ENCODE data around the gene PADI2.

Gene PADI2

GRCh38 chr1:17136936-17137335, 17.7 kb upstream of the PADI2 start:
- Histone ChIP-seq H3K27ac (ENCODE audit: low read length) (no peak overlapping the region), H3K4me3 (ENCODE audit: low read length) (no peak overlapping the region), H3K27me3 (ENCODE audit: control insufficient read depth, insufficient read depth, low read length) (no peaks in the 10 kb centered on the region), H3K36me3 (ENCODE audit: control insufficient read depth, low read depth, low read length) (no peaks in the 10 kb centered on the region), H3K9me3 (ENCODE audit: control insufficient read depth, low read depth, low read length) (no peaks in the 10 kb centered on the region), H3K9ac (ENCODE audit: low read length) (no peak overlapping the region), H3K4me1 (ENCODE audit: control insufficient read depth, low read depth, low read length) (no peaks in the 10 kb centered on the region)

GRCh38 chr1:17136145-17136544, 16.9 kb upstream of the PADI2 start:
- no peaks in the 10 kb centered on the region for H3K27me3 ChIP-seq (ENCODE audit: control insufficient read depth, insufficient read depth, low read length)
- H3K27ac ChIP-seq (ENCODE audit: low read length): no peak overlapping the region
- H3K4me3 ChIP-seq (ENCODE audit: low read length): no peak overlapping the region
- no peaks in the 10 kb centered on the region for H3K36me3 ChIP-seq (ENCODE audit: control insufficient read depth, low read depth, low read length)
- no peaks in the 10 kb centered on the region for H3K9me3 ChIP-seq (ENCODE audit: control insufficient read depth, low read depth, low read length)
- no peaks in the 10 kb centered on the region for H3K4me1 ChIP-seq (ENCODE audit: control insufficient read depth, low read depth, low read length)
- H3K9ac ChIP-seq (ENCODE audit: low read length): no peak overlapping the region

GRCh38 chr1:17135530-17135929, 16.3 kb upstream of the PADI2 start:
- no peak overlapping the region for H3K27ac ChIP-seq (ENCODE audit: low read length)
- H3K4me3 ChIP-seq (ENCODE audit: low read length): no peak overlapping the region

GRCh38 chr1:17134724-17135123, 15.5 kb upstream of the PADI2 start:
- H3K9me3 ChIP-seq (ENCODE audit: control insufficient read depth, low read depth, low read length): no peaks in the 10 kb centered on the region
- no peaks in the 10 kb centered on the region for H3K27me3 ChIP-seq (ENCODE audit: control insufficient read depth, insufficient read depth, low read length)
- no peak overlapping the region for H3K27ac ChIP-seq (ENCODE audit: low read length)
- no peaks in the 10 kb centered on the region for H3K36me3 ChIP-seq (ENCODE audit: control insufficient read depth, low read depth, low read length)
- H3K4me3 ChIP-seq (ENCODE audit: low read length): no peak overlapping the region
- H3K4me1 ChIP-seq (ENCODE audit: control insufficient read depth, low read depth, low read length): peaks cover 7% of the 10 kb centered on the region
- H3K9ac ChIP-seq (ENCODE audit: low read length): no peak overlapping the region

More at GRCh38 chr1:17135530-17135929, 16.3 kb upstream of the PADI2 start:
- Histone ChIP-seq H3K9me3 (ENCODE audit: control insufficient read depth, low read depth, low read length) (no peaks in the 10 kb centered on the region), H3K9ac (ENCODE audit: low read length) (no peak overlapping the region), H3K4me1 (ENCODE audit: control insufficient read depth, low read depth, low read length) (peaks cover under 1% of the 10 kb centered on the region), H3K27me3 (ENCODE audit: control insufficient read depth, insufficient read depth, low read length) (no peaks in the 10 kb centered on the region), H3K36me3 (ENCODE audit: control insufficient read depth, low read depth, low read length) (no peaks in the 10 kb centered on the region)

- no peaks in the 10 kb centered on the region for H3K27me3 ChIP-seq (ENCODE audit: control insufficient read depth, insufficient read depth, low read length)
- H3K9me3 ChIP-seq (ENCODE audit: control insufficient read depth, low read depth, low read length): no peaks in the 10 kb centered on the region
- H3K27ac ChIP-seq (ENCODE audit: low read length): no peak overlapping the region
- no peak overlapping the region for H3K9ac ChIP-seq (ENCODE audit: low read length)
- H3K4me1 ChIP-seq (ENCODE audit: control insufficient read depth, low read depth, low read length): peaks cover 7% of the 10 kb centered on the region
- no peak overlapping the region for H3K4me3 ChIP-seq (ENCODE audit: low read length)
- H3K36me3 ChIP-seq (ENCODE audit: control insufficient read depth, low read depth, low read length): no peaks in the 10 kb centered on the region
Measured at GRCh38 chr1:17134034-17134433, 14.8 kb upstream of the PADI2 start.

GRCh38 chr1:17130138-17130635, 10.9 kb upstream of the PADI2 start:
- H3K9me3 ChIP-seq (ENCODE audit: control insufficient read depth, low read depth, low read length): no peaks in the 10 kb centered on the region
- no peak overlapping the region for H3K27ac ChIP-seq (ENCODE audit: low read length)
- no peaks in the 10 kb centered on the region for H3K27me3 ChIP-seq (ENCODE audit: control insufficient read depth, insufficient read depth, low read length)
- peaks cover 14% of the 10 kb centered on the region for H3K4me1 ChIP-seq (ENCODE audit: control insufficient read depth, low read depth, low read length)
- no peak overlapping the region for H3K4me3 ChIP-seq (ENCODE audit: low read length)
- H3K36me3 ChIP-seq (ENCODE audit: control insufficient read depth, low read depth, low read length): no peaks in the 10 kb centered on the region
- no peak overlapping the region for H3K9ac ChIP-seq (ENCODE audit: low read length)

GRCh38 chr1:17128361-17128760, 9.1 kb upstream of the PADI2 start:
- Histone ChIP-seq H3K27ac (ENCODE audit: low read length) (no peak overlapping the region), H3K4me3 (ENCODE audit: low read length) (no peak overlapping the region), H3K9ac (ENCODE audit: low read length) (no peak overlapping the region)

GRCh38 chr1:17125756-17126237, 6.5 kb upstream of the PADI2 start:
- H3K27me3 ChIP-seq (ENCODE audit: control insufficient read depth, insufficient read depth, low read length): peaks cover 4% of the 10 kb centered on the region
- no peak overlapping the region for H3K27ac ChIP-seq (ENCODE audit: low read length)
- no peaks in the 10 kb centered on the region for H3K36me3 ChIP-seq (ENCODE audit: control insufficient read depth, low read depth, low read length)
- no peak overlapping the region for H3K4me3 ChIP-seq (ENCODE audit: low read length)
- no peak overlapping the region for H3K9ac ChIP-seq (ENCODE audit: low read length)
- peaks cover 14% of the 10 kb centered on the region for H3K4me1 ChIP-seq (ENCODE audit: control insufficient read depth, low read depth, low read length)
- H3K9me3 ChIP-seq (ENCODE audit: control insufficient read depth, low read depth, low read length): no peaks in the 10 kb centered on the region

More at GRCh38 chr1:17128361-17128760, 9.1 kb upstream of the PADI2 start:
- Histone ChIP-seq H3K4me1 (ENCODE audit: control insufficient read depth, low read depth, low read length) (peaks cover 14% of the 10 kb centered on the region), H3K27me3 (ENCODE audit: control insufficient read depth, insufficient read depth, low read length) (no peaks in the 10 kb centered on the region), H3K36me3 (ENCODE audit: control insufficient read depth, low read depth, low read length) (no peaks in the 10 kb centered on the region), H3K9me3 (ENCODE audit: control insufficient read depth, low read depth, low read length) (no peaks in the 10 kb centered on the region)

- H3K27me3 ChIP-seq (ENCODE audit: control insufficient read depth, insufficient read depth, low read length): peaks cover 23% of the 10 kb centered on the region
- H3K9me3 ChIP-seq (ENCODE audit: control insufficient read depth, low read depth, low read length): no peaks in the 10 kb centered on the region
- no peak overlapping the region for H3K9ac ChIP-seq (ENCODE audit: low read length)
- peaks cover 15% of the 10 kb centered on the region for H3K4me1 ChIP-seq (ENCODE audit: control insufficient read depth, low read depth, low read length)
- no peak overlapping the region for H3K4me3 ChIP-seq (ENCODE audit: low read length)
- no peaks in the 10 kb centered on the region for H3K36me3 ChIP-seq (ENCODE audit: control insufficient read depth, low read depth, low read length)
- H3K27ac ChIP-seq (ENCODE audit: low read length): no peak overlapping the region
Measured at GRCh38 chr1:17123196-17124045, 4.2 kb upstream of the PADI2 start.

GRCh38 chr1:17122521-17123164, 3.4 kb upstream of the PADI2 start:
- Histone ChIP-seq H3K9ac (ENCODE audit: low read length) (no peak overlapping the region), H3K27ac (ENCODE audit: low read length) (no peak overlapping the region), H3K4me1 (ENCODE audit: control insufficient read depth, low read depth, low read length) (peaks cover 12% of the 10 kb centered on the region), H3K4me3 (ENCODE audit: low read length) (no peak overlapping the region), H3K9me3 (ENCODE audit: control insufficient read depth, low read depth, low read length) (no peaks in the 10 kb centered on the region), H3K27me3 (ENCODE audit: control insufficient read depth, insufficient read depth, low read length) (peaks cover 30% of the 10 kb centered on the region), H3K36me3 (ENCODE audit: control insufficient read depth, low read depth, low read length) (no peaks in the 10 kb centered on the region)

GRCh38 chr1:17121881-17122280, 2.6 kb upstream of the PADI2 start:
- H3K27ac ChIP-seq (ENCODE audit: low read length): no peak overlapping the region
- no peak overlapping the region for H3K4me3 ChIP-seq (ENCODE audit: low read length)
- no peak overlapping the region for H3K9ac ChIP-seq (ENCODE audit: low read length)
- peaks cover 37% of the 10 kb centered on the region for H3K27me3 ChIP-seq (ENCODE audit: control insufficient read depth, insufficient read depth, low read length)
- H3K9me3 ChIP-seq (ENCODE audit: control insufficient read depth, low read depth, low read length): no peaks in the 10 kb centered on the region
- H3K4me1 ChIP-seq (ENCODE audit: control insufficient read depth, low read depth, low read length): peaks cover 12% of the 10 kb centered on the region
- H3K36me3 ChIP-seq (ENCODE audit: control insufficient read depth, low read depth, low read length): no peaks in the 10 kb centered on the region
